Measurements from ENCODE around the gene LYG2.
"Not testable (repeated sequence)": the region's sequence is repeated elsewhere in the genome, so short reads cannot be mapped to it uniquely, and the experiment has no call there.

Gene LYG2, protein sequence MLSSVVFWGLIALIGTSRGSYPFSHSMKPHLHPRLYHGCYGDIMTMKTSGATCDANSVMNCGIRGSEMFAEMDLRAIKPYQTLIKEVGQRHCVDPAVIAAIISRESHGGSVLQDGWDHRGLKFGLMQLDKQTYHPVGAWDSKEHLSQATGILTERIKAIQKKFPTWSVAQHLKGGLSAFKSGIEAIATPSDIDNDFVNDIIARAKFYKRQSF

DNA sequence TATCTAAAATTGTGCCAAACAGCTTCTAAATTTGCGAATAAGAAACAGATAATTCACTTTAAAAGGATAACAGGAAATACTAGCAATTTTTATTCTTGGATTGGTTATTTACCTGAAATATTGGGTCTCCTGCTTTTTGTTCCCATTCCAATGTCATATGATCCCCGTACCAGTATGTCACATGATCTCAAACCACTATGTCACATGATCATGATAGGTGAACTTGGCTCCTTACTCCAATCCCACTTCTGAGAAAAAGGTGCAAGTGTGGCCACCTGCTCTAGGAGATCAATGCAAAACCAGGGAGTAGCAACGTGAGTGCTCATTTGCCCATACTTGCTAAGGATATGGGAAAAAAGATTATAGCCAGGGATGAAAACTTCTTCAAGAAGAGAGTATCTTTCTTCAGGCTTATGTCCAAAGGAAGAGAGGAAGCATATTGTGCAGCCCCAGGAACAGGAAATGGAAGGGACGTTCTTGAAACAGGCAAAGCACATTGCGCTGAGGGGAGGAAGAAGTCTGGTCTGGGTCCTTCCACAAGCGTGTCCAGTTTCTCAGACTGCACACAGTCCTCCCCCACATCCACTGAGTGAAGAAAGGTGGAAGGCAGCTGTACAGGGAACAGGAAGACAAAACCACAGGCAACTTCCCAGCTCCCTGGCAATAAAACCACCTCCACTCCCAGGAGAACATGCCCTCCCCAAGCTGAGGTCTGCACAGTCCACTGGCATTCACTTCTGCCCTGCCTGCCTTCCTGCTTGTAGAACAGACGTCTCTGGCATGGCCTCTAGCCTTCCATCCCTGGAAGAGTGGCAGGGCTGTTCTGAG lies at the start of gene LYG2:
Gene LYG2, minus strand, starts transcription at position 176 of the 828 bp plus-strand sequence. CDS start 1,406 bp downstream, outside the sequence.
- no peak for DNase-seq

DNA sequence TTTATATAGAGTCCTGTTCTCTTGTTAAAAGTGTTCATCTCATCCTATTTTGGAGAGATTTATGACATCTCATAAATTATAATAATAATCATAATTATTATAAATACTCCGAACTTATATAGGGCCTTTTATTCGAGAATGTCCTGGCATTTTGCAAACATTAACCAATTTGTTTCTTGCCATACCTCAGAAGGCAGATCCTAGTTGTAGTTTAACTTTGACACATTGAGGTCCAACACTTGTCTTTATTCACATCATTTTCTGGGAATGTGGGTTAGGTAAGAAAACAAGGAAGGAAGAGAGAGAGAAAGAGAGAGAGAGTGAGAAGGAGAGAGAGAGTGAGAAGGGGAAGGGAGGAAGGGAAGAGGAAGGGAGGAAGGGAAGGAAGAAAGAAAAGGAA lies 45.6 kb upstream of the LYG2 start, which contains the start of gene LYG1:
Gene LYG1, minus strand, starts transcription at position 101 of the 400 bp plus-strand sequence. CDS start 5,527 bp downstream, outside the sequence.
- DNase-seq: not testable (repeated sequence)

DNA sequence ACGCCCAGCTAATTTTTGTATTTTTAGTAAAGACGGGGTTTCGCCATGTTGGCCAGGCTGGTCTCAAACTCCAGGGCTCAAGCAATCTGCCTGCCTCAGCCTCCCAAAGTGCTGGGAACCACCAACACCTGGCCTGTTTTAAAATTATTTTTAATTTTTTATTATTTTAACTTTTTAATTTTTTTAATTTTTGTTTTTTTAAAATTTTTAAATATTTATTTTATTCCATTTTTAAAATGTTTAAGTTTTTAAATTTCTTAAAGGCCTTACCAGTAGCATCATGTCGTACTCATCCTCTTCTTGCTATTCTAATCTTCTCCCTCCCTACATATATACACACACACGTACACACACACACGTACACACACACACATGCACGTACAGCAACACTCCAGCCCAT lies 44.1 kb upstream of the LYG2 start:
- DNase-seq: no peak

DNA sequence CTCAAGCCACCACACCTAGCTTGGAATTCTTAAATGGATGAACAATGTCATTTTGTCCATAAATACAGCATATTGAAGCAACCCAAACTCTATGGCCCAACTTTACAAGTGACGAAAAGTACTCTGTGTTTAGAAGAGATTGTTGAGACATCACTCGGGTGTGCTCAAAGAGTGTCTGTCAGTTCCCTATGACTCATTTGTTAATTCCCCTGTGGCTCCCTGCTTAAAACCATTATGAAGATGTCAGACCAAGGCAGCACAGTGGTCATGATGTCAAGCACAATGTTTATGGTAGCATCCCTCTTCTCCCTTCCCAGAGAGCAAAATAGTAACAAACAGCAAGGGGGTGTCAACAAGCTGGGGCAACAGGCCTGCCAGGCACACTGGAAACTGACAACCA lies 42.5 kb upstream of the LYG2 start:
- DNase-seq: no peak

DNA sequence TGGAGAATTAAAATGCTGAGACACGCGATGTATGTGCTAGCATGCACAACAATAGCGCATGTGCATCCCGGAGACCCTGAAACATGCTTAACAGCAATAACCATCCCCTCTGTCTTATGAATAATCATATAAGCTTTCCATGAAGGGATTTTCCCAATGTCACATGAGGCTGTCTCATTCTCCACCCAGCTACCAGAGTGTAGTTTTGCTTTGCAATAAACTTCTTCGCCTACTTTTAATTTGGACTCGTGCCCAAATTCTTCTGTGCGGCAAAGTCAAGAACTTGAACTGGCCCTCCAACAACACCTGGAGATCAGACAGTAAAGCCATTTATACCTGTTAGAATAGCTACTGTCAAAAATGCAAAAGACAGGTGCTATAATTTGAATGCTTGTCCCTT lies 30.1 kb upstream of the LYG2 start:
- no peak for DNase-seq

DNA sequence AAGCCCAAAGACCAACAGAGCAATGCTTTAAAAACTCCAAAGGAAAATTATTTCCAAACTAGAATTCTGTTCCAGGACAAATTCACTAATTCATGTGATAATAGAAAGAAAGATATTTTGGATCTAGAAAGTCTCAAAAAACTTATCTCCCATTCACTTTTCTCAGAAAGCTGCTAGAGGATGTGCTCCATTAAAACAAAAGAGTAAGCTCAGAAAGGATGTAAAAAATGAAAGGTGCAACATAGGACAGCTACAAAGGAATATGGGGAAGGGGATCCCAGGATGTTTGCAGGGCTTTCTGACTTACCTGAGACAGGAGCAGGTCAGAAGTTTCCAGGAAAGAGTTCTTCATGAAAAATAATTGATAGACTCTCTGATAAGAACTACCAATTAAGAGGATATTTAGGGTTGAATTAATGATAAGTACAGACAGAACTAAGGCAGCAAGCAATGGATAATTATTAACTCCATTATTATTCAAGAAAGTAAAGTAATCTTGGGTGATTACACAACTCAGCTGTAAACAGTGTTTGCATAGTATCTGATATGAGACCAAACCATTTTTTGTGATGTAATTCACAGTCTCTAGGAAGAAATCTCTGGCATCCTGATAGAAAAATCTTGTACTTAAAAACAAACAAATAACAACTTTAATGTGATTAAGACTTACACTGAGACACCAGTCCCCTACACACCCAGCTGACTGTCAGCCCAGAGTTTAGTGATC lies 24.7 kb upstream of the LYG2 start:
- DNase-seq: no peak

DNA sequence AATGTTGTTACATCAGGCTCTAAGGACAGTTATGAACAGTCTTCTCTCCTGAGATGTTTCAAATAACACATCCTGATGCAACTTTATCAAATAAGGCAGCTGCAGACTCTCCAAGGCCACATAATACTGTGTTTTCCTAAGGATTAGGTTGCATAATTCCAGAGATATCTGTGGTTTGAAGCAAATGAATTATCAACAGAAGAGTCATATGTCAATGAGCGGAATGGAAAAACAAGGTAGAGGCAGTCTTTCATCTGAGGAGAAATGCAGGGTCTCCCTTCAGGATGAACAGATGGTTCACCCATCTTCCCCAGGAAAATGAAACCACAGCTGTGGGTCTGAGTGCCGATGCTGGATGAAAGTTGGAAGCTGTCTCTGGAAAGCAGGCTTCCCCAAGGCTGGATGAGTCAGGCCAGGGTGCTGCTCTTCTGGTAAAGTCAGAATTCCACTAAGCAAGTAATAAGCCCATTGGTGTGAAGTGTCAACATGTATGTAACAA lies 23.4 kb upstream of the LYG2 start:
- DNase-seq: no peak

DNA sequence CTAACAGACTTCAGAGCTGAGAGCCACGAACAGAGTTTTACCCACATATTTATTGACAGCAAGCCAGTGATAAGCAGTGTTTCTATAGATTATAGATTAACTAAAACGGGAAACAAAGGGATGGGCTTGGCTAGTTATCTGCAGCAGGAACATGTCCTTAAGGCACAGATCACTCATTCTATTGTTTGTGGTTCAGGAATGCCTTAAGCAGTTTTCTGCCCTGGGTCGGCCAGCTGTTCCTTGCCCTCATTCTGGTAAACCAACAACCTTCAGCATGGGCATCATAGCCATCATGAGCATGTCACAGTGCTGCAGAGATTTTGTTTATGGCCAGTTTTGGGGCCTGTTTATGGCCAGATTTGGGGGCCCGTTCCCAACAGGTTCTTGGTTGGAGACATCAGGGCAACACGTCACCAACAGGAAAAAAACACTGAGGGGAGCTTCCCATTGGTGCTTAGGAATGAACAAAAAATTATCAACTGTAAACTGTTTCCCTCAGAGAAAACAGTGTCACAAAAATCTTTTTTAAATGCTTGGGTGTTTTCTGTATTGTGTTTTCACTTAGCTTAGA lies 22.8 kb upstream of the LYG2 start:
- DNase-seq: not testable (repeated sequence)

DNA sequence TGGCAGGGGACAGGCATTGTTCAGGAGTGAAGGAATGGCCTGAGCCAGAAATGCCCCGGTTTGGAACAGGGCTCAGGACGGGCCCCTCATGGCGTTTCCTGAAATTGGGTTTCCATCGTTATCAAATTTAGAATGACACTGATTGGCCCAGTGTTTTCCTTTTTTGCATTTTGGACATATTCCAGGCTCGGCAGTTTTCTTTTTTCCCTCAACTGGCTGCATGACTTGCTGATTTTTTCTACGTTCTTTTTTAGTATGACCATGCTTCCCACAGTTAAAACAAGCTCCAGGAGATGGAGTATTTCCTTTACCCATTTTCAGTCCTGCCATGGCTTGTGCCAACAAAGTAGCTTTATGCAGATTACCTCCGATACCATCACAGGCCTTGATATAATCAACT lies 20.4 kb upstream of the LYG2 start:
- DNase-seq: no peak

DNA sequence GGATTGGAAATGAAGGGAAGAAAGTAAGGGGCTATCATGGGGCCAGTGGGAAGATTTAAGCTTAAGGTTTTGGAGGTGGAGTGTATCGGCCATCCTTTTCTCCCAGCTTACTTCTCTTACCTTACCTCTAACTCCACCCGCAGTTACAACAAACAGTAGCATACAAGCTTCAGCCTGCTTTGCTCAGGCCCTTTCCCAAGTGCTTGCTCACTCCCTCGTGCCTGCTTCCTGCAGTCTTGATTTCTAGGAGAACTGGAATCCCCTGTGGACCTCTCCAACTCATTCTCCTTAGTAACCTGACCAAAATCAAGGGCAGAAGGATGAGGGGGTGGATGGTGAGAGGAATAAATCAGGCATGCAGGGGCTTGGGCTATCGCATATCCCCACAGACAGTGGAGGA lies 5.8 kb upstream of the LYG2 start:
- no peak for DNase-seq

DNA sequence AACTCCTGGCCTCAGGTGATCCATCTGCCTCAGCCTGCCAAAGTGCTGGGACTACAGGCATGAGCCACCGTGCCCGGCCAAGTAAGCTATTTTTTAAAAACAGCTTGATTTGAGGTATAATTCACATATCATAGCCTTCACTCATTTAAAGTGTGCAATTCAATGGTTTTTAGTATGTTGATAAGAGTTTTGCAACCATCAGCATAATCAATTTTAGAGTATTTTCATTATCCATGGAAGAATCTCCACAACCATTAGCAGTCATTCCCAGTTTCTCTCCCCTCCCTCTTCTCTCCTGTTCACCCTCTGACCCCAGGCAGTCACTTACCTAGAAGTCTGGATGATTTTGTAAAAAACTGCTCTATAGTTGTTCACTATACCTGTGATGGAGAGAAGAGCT lies 4.7 kb upstream of the LYG2 start:
- no peak for DNase-seq

DNA sequence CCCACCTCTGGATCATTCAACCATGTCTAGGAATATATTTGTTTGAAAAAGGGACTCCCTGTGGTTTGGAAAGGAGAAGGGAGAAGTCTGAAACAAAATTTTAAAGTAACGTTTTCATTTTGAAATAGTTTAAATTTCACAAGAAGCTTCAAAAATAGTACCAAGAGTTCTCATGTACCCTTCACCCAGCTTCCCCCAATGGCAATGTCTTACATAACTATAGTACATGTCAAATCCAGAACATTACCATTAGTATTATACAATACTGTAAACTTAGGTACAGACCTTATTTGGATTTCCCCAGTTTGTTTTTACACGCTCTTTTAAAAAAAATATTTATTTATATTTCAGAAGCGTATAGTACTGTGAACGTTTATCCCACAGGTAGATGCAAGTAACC lies 4.0 kb upstream of the LYG2 start:
- DNase-seq: no peak

DNA sequence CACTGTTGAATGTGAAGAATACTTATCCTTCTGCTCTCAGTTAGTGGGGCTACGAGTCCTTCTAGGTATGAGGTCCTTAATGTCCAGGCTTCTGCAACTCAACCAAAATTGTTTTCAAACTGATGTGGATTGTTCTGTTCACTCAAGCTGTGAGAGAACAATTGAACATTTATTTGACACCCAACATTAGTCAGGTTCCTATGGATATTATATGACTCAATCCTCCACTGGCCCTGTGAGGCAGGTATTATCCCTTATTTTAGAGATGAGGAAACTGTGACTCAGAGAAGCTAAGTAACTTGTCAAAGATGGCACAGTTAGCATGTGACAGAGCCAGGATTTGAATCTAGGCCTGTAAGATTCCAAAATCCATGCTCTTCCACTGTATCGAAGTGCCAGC lies 1.2 kb upstream of the LYG2 start:
- no peak for DNase-seq

DNA sequence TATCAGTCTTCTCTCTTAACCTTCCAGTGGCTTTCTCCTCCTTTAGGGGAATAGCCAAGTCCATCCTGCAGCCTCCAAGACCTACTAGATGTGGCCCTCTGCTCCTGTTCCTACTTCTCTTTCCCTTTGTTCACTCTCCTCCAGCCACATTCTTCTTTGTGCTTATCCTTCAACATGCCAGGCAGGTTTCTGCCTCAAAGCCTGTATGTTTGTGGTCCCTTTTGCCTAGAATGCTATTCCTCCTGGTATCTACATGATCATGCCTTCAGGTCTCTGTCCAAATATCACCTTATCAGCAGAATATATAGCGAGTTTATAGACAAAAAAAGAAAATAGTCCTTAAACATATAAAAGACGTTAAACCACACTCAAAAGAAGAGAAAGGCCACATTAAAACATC lies 5.5 kb downstream of the LYG2 start:
- DNase-seq: no peak

DNA sequence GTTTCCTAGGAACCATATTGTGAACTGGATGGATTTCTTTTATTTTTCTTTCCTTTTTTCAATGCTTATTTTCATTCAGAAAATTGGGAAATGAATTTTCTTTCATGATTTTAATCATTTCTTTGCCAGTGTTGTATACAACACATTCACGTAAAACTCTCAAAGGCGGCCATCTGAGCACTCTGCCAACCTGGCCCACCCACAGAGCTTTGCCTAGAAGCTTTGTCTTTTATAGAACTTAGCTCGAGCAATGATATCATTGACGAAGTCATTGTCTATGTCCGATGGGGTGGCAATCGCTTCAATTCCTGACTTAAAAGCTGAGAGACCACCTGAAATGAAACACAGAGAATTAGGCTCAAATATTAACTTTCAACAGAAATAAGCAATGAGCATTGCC lies 13.3 kb downstream of the LYG2 start:
- no peak for DNase-seq

DNA sequence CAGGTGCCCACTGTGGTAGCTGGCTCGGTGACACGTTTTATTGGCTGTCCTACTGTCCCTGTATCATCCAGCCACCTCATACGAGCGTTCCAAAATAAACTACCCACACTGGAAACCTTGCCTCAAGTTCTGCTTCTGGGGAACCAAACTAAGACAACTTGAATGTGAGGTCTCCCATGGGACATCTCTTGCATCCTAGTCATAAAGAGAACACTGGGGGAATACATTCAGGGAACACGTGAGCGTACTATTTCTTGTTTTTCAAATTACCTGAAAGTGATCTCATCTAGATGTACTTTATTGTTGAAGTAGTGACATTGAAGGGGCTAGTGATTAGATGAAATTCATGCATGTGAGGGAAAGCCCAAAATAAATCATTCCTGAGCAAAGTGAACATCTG lies 15.0 kb downstream of the LYG2 start:
- no peak for DNase-seq

DNA sequence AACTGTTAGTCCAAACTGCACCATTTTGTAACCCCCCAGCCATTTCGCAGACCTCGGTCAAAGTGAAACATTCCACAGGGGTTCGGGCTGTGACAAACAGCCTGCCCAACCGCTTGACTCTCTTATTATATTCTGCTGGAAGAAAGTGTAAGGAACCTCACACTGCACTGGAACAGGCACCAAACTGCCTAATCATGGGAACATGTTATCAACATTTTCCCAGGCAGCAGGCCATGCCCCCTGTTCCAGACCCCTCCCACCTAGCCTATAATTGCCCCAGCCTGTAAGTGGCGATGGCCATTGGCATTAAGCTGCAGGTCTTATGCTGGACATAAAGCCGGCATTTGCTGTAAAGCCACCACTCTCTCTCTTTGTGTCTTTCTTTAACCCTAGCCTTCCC lies 16.9 kb downstream of the LYG2 start:
- no peak for DNase-seq

DNA sequence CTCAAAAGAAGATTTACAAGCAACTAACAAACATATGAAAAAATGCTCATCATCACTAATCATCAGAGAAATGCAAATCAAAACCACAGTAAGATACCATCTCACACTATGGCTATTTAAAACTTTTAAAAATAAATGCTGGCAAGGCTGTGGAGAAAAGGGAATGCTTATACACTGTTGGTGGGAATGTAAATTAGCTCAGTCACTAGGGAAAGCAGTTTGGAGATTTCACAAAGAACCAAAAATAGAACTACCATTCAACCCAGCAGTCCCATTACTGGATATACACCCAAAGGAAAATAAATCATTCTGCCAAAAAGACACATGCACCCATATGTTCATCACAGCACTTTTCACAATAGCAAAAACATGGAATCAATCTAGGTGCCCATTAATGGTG lies 22.3 kb downstream of the LYG2 start:
- DNase-seq: not testable (repeated sequence)

DNA sequence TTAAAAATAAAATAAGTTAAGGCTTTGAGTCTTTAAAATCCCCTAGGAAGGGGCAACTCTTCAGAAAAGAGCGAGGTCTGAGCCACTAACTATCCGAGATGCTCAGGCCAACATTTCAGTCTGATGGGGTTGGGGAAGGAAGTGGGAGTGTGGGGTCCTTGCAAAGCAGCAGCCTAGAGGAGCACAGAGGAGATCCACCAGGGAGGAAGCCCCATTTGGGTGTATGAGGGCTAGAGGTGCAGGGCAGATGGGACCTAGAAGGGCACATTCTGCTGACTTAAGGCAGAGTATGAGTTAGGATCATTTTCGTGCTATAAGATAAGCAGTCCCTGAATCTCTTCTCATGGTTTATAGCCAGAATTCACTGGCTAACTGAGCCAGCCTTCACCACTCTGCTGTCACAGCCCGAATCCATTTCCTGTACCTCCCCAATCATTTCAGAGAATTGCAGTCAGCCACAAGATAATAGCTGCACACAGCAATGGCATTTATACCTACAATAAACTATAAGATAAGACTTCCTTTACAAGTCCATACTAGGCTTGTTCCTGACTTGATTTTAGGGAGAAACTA lies 37.5 kb downstream of the LYG2 start:
- no peak for DNase-seq

DNA sequence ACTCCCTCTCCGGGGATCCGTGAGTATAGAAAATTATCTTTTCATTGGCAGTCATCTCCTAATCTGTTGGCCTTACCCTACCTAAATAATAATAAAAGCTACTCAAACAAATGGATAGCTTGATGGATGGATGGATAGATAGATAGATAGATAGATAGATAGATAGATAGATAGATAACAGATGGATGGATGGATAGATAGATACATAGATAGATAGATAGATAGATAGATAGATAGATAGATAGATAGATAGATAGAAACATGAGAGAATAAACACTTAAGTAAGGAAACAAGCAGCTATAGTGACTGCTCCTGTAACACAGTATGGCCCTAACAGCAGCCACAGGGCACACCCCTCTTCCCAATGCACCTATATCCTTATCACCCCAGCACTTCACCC lies 39.4 kb downstream of the LYG2 start:
- no peak for DNase-seq

DNA sequence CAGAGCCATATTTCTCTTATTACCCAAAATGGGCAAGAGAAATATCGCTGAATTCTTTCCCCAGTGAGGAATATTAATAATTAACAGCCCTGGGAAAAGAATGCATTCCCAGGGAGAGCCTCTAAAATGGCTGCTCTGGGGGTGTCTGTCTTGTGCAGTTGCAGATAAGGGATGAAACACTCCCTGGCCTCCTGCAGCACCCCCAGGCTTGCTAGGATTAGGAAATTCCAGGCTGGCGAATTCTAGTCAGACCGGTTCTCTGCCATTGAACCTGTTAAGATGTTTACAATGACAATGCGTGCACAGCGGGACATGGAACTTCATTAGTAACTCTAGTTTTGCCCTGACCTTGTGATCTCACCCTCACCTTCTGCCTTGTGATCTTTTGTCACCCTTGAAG lies 50.0 kb downstream of the LYG2 start:
- no peak for DNase-seq

DNA sequence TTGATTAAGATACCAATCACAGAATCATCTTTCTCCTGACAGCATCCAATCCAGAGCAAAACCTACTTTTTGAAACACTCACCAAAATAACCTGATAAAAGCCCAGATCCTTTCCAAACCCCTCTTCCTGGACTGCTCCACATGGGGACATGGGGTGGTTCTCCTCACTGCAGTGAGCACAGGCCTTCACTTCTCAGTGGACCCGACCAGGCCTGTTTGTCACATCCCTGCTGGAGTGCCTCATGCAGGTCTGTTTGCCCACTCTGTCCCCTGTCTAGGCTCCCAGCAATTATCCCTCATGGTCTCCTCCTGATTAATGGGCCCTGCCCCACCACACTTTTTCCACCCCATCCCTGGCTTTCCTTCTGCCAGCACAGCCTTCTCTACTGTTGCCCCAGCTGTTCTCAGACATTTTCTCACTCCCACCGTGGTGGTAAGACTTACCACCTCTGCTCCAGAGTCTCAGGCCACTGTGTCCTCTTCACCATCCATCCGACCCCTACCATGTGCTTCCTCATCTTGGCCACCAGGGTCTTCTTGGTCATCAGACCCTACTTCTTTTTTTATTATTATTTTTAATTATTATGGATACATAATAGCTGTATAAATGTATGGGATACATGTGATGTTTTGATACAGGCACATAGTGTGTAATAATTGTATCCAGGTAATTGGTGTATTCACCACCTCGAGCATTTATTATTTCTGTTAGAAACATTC lies 53.3 kb downstream of the LYG2 start:
- no peak for DNase-seq

Data from cortex of kidney (tissue), 1 donor.